DMS79 (cell line): ENCODE measurements around the gene DIP2A.
"Not testable (repeated sequence)": the region's sequence is repeated elsewhere in the genome, so short reads cannot be mapped to it uniquely, and the experiment has no call there.

Experiments used
- DNase-seq: peaks from one replicate; lab custom pipeline; 2025; lab: John Stamatoyannopoulos, UW

DIP2A gene

DNA sequence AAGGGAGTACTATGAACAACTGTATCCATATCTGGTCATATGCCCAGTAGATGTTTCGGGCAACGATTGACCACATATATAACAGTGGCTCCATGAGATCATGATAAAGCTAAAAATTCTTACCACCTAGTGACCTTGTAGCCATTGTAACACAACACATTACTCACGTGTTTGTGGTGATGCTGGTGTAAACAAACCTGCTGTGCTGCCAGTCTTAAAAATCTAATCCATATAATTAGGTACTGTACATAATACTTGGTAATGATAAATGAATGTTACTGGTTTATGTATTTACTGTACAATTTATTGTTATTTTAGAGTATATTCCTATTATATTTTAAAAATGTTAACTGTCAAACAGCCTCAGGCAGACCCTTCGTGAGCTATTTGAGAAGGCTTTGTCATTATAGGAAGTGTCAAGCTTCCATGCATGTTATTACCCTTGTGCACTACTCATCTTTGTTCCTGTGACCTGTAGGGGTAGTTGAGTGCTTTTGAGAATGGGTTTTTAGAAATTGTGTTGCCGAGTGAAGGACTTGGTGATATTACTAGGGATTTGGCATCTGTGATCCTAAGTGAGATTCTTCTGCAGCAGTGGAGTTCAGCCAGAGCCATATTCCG is 23.6 kb downstream of the DIP2A start:
- DNase-seq, result no peak

DNA sequence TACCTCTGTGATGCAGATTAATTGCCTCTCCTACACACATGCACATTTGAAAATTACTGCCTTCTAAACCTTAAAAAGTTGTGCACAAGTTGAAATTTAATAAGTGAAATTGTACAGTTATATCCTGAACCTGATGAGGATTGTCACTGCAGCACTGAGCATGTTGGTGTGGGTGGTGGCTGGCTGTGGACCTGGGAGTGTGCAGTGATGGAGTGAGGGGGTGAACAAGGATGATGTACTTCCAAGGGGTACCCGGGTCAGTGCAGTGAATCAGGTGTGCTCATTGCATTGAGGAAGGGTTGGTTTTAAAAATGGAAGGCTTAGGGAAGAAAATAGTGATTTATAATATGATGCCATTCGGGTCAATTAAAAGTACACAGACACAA is 24.1 kb downstream of the DIP2A start:
- no peak for DNase-seq

DNA sequence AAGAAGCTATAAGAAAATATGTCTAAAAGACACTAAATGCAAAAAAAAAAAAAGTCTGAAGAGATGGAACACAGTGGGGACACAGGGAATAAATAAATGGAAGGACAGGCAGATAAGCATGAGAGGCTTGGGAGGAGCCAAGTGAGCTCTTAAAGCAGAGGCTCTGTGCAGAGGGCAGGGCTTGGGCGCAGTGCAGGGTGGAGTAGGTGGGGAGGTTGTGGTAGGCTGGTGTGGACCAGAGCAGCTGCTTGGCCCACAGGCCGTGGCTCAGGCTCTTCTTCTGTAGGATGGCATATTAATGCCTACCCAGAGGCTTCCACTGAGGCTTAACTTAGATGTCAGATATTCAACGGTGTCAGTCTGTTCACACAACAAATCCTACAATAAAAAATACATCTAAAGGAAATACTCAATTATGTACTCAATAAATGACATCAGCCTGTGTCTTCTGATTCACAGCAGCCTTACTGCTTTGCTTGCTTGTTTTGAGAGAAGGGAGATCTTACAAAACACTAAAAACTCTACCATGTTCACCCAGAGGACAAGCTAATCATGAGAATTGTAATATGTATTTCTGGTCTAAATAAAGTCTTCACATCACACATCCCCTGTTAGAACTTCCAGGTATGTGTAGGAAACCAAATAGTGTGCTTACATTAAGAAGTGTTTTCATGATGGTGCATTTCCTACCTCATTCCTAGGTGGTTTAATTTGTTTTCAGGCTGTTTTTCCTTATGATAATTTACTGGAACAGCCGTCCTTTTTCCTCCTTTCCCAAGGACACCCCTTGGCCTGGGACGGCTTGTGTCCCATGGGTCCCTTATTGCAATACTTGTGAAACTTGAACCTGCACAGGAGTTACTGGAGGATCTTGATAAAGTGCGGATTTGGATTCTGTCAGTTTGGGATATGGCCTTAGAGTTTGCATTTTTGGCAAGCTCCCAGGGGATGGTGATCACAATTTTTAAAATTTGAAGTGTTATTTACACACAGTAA is 24.9 kb downstream of the DIP2A start:
- no peak for DNase-seq

DNA sequence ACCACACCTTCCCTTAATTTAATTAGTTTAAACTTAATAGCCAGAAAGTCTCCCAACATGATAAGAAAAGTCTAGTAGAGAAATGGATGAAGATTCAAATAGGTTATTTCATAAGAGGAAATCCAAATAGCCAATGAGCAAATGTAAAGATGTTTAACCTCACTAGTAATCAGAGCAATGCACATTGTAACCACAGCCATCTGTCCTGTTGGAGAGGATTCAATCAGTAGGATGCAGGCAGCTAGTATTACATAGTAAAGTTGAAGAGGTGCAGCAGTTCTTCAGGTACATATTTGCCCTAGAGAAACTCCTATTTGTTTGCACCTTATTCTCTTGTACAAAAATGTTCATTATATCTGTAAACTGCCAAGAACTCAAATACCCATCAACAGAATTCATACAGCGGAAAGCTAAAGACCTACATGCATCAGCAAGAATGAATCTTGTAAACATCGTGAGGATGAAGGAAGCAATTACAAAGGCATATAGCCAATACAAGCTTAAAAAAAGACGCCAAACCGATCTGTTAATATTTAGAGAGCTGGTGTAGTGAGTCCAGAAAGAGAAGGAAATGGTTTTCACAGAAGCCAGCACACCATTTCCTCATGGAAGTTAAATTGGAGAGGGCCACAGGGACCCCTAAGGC is 27.9 kb downstream of the DIP2A start:
- no peak for DNase-seq

DNA sequence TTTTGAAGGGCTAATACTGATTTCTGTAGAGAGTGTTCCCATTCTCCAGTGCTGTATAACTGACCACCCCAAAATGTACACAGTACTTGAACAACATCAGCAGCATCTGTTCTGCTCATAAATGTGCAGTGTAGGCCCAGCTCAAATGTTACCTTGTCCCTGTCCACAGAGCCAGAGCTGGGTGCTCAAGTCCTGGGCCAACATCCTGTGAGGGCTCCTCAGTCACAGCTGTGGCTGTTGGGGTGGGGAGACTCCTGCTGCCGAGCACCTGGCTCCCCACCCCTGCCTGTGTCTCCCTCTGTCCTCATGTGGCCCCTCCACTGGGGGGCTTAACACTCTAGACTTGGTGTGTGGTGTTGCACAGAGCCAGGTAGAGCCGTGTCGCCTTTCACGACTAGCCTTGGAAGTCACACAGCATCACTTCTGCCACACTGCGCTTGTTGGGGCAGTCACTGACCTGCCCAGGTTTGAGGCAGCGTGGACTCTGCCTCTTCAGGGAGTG is 30.5 kb downstream of the DIP2A start:
- DNase-seq, result no peak

DNA sequence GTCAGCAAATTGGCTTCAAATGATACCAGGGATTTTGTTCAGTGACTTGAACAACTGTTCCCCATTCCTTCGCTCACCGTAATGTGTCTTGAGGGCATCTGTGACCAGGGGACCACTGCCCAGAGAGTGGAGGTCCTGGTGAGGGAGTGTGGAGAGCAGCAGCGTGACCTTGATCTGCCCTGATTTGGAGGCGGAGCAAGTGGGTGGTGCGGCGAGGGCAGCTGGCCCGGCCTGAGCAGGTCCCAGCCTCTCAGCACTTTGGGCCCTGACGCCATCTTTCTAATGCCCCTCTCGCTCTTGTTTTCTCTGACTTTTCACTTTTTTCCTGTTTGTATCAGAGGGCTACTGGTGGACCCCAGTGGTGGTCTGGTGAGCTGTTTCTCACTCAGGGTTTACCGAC is 31.1 kb downstream of the DIP2A start:
- DNase-seq, result no peak

DNA sequence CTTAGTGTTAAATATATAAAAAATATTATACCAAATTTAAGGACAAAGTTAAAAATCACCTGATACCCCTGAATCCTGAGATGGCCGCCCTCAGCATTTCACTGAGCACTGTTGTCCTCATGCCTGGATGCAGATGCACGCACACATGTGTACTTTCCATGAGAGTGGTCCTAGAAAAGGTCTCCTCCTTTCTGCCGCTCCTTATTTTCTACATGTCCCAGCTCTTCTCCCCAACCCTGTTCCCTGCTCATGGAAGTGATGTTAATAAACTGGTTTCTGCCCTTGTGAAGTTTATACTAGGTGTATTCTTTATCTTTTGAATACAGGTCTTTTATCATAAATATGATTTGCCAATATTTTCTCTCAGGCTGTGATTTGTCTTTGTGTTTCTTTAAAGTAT is 32.9 kb downstream of the DIP2A start:
- no peak for DNase-seq

DNA sequence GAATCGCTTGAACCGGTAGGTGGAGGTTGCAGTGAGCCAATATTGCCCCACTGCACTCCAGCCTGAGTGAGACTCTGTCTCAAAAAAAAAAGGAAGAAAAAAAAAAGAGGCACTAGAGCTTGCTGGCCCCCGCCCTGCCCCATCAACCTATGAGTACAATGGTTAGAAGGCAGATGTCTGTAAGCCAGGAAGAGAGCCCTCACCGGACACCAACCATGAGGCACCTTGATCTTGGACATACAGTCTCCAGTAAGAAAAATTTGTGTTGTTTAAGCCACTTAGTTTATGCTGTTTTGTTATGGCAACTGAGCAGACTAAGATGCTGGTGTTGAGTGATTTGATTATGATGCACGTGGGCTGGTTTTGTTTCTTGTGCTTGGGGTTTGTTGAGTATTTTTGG is 34.2 kb downstream of the DIP2A start:
- no peak for DNase-seq

DNA sequence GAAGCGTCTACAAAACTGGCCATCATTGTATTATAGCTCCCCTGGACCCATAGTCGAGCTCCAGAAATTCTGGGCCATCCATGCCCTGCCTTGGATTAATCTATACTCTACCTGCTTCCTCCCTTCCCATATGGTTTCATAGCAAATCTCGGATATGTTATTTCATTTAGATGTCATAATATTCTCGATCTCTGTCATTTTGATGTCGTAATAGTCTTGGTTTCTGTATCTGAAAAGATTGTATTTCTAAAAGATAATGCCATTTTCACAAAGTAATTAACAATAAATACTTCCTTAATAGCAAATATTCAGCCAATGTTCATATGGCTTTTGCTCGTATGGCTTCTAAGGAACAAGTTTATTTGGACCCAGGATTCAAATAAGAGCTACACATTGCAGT is 35.1 kb downstream of the DIP2A start:
- DNase-seq, result no peak

DNA sequence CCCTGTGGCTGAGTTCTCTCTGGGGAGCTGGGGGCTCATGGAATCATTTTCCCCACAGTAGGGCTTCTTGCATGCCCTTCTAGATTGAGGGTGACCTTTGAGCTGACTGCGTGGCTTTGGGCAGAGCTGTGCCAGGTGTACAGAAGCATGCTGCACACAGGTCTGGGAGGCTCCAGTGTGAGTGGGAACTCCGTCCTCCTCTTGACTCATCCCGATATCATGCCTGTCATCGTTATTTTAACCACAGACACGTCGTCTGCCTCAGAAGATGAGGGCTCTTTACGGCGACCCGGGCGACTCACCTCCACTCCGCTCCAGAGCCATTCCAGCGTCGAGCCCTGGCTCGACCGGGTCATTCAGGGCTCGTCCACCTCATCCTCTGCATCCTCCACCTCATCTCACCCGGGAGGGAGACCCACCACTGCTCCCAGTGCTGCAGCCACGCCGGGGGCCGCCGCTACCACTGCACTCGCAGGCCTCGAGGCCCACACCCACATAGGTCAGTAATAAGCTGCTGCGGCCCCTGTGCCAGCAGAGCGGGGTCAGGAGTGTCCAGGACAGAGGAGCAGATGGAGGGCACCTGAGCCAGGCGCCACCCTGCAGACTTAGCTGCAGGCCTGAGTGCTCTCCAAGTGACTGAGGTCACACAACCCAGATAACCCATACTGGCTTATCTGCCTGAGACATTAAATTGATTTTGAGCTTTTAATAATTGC is 39.8 kb downstream of the DIP2A start:
- no peak for DNase-seq

DNA sequence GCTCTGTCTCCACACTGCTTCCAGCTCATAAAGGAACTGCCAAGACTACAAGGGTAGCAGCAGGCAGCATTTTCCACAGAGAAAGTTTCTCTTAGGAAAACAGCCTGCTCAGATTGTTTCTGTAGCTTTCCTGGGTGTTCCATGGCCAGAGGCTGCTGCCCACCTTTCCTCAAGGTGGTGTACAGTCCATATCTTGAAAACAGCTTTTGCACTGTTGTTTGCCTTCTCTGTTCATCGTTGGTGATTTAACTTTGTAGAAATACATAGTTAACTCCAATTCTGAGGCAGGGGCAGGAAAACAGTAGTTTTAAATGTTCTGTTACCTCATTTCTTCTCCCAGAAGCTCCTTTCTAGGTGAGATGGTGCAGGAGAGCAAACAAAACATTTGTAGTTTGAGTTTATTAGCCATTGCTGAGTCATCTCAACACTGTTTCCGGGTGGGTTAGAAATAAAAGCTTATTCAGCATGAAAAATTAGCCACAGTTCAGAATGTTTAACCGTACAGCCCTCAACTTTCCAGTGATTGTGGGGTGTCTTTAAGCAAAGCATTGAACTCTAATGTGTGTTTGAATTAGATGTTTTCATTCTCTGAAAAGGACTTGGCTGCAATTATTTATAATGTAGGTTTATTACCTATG is 41.7 kb downstream of the DIP2A start:
- no peak for DNase-seq

DNA sequence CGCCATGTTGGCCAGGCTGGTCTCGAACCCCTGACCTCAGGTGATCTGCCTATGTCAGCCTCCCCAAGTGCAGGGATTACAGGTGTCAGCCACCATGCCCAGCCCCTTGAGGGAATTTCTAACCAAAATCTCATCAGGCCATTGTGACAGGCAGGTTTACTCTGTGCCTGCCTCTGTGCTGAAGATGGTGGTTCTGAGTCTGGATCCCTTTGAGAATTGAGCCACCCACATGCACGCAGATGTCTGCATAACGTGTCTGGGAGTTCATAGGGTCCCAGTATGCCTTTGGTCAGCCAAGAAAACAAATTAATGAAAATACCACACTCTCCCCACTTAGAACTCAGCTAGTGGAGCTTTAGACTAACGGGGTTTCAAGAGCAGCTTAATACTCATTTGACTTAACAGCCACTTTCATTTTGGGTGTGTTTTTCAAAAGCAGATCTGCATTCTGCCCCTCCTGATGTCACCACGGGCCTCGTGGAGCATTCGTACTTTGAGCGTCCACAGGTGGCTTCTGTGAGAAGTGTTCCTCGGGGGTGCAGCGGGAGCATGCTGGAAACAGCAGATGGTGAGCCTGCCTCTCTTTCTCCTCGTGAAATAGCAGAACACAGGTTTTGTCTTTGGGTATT is 45.3 kb downstream of the DIP2A start:
- no peak for DNase-seq

DNA sequence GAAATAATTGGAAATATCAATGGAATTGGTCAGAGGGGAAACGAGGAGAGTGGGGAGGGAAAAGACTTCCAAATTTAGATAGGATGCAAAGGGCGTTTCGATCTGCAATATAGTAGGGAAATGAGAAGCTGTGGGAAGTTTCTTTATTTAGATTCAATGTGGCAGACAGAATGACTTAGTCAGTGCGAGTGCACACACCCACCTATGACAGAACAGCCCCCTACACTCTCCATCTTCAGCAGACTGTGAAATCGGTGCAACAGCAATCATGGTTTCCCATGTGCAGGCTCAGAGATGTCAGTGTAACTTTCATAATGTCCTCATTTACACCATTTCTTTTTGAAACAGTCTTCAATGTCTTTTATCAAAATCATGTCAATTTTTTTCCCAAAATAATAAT is 46.0 kb downstream of the DIP2A start:
- no peak for DNase-seq

DNA sequence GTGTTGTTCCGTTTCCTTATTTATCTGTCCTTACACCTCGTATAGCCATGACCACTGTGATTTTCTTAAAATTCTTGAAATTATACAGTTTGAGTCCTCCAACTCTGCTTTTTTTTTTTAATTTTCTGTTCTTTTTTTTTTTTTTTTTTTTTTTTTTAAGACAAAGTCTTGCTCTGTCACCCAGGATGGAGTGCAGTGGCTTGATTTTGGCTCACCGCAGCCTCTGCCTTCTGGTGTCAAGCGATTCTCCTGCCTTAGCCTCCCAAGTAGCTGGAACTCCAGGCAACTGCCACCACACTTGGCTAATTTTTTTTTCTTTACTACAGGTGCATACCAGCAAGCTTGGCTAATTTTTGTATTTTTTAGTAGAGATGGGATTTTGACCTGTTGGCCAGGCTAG is 48.9 kb downstream of the DIP2A start:
- no peak for DNase-seq

DNA sequence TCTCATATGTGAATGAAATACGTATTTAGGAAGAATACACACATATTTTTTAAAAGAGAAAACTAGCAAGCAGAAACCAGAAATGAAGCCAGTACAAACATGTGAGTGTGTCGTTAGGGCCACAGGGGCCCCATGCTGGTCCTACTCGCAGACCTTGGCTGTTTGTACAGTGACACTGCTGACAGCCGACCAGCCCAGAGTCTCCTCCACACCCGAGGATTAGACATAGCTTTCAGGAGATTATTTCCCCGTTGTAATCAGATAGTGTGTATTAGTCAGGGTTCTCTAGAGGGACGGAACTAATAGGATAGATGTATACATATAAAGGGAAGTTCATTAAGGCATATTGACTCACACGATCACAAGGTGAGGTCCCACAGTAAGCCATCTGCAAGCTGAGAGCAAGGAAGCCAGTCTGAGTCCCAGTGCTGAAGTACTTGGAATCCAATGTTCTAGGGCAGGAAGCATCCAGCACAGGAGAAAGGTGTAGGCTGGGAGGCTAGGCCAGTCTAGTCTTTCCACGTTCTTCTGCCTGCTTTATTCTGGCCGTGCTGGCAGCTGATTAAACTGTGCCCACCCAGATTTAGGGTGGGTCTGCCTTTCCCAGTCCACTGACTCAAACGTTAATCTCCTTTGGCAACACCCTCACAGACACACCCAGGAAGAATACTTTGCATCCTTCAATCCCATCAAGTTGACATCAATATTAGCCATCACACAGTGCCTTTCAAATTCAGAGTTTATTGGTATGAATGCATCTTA is 51.2 kb downstream of the DIP2A start:
- DNase-seq, result no peak

DNA sequence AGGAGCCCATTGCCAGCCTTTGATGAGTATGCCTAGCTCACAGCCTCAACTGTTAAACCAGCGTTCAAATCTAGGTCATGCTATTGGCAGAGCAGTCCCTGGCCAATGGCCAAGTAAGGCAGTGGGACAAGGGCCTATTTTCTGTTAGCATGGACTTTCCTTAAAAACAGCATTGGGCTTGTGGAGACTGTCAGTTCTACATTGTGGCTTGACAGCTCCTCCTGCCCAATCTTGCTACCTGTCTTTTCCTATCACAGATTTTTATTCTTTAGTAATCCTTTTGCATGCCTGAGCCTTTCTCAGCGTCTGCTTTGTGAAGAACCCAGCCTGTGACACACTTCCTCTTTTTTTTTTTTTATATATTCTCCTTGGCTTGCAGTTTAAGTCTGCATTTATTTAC is 56.4 kb downstream of the DIP2A start:
- DNase-seq, result no peak

DNA sequence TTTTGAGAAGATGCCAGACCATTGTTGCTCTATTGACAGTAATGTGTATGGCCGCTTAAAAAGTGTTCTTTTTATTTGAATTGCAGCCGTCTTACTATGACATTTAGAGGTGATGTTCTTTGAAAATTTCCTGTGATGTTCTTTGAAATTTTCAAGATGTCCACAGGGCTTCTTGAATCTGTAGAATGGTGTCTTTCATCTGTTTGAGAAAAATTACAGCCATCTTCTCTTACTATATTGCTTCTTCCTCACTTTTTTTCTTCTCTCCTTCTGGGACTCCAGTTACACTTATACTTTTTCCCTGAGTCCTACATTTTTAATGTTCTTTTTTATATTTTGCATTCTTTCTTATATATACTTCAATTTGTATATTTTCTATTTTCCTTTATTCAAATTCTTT is 57.4 kb downstream of the DIP2A start:
- no peak for DNase-seq

DNA sequence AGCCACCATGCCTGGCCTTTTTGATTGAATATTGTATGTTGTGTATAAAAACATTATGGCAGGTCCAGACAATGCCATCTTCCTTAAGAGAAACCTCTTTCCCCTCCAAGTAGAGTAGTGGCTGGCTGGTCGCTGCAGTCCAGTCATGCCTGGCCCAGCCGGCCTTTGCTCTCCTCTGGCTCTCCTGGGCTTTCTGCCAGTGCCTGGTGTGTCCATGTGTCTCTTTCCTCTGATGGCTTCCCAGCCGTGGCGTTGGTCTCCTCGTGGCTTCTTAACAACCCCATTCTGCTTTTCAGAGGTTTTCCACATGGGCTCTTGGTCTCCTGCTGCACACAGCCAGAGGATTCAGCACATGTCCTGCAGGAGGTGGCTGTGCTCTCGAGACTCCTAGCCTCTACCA is 58.7 kb downstream of the DIP2A start:
- no peak for DNase-seq

DNA sequence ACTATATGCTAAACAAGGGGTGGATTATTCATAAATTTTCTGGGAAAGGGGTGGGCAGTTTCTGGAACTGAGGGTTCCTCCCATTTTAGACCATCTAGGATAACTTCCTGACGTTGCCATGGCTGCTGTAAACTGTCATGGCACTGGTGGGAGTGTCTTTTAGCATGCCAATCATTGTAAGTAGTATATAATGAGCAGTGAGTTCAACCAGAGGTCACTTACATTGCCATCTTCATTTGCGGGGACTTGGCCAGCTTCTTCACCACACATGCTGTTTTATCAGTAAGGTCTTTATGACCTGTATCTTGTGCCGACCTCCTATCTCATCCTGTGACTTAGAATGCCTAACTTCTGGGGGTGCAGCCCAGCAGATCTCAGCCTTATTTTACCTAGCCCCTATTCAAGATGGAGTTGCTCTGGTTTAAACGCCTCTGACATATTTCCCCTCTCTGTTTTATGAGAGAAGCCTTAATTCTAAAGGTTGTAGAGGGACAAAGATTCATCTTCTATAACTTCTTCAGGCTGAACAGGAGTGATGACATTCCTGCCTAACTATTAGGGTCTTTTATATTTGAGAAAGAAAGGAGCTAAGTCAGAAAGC is 60.4 kb downstream of the DIP2A start:
- no peak for DNase-seq

DNA sequence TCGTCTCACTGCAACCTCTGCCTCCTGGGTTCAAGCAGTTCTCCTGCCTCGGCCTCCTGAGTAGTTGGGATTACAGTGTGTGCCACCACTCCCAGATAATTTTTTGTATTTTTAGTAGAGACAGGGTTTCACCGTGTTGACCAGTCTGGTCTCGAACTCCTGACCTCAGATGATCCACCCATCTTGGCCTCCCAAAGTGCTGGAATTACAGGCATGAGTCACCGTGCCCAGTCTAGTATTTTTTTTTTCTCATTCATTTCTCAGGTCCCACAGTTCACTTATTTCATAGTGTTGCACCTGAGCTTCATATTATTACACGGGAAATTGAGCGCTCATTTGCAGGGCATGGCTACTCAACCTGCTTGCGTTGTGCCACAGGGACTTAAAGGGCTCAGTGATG is 68.7 kb downstream of the DIP2A start:
- not testable (repeated sequence) for DNase-seq
